ENCODE measurements around the gene VPS13D. TPM values are rescaled to one million over a fixed set of nuclear protein-coding genes. Genes with fewer than 3 reads are reported as not detected.
"Not testable (repeated sequence)": the region's sequence is repeated elsewhere in the genome, so short reads cannot be mapped to it uniquely, and the experiment has no call there.

The VPS13D gene
- total RNA-seq, 1 donor from 2014 or later: 28.3 TPM

DNA sequence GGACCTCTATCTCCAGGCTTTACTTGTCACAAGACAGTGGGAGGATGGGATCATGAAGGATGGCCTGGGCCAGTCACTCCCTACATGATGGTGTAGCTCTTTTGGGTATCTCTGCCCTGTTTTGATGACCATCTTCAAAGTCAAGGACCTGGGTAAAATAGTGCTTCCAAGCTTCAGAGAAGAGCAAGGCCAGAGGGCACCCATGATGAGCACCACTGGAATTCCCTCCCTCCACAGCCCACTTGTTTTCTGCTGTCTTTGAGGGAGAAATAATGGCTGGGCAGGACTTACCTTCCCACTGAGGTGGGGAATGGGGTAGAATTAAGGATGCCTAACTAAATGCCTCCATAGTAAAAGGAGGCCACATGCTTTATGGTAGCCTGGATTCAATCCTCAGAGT, 222.4 kb downstream of the VPS13D start:
- H3K4me3 ChIP-seq: no peak overlapping the region
- no peaks in the 10 kb centered on the region for H3K27me3 ChIP-seq
- no peak for DNase-seq (ENCODE audit: low spot score in 2 of 2)
- no peaks in the 10 kb centered on the region for H3K9me3 ChIP-seq
- H3K4me1 ChIP-seq: peaks cover 58 to 90% of the 10 kb centered on the region in 2 donors
- intact Hi-C loops (cut with DNase I): loop anchor here (2.0 to 5.0 kb wide), 2 partner anchors 17 to 140 kb away; no protein-coding TSS in a partner anchor
- no peak for TF ChIP-seq CTCF (IDR thresholded peaks at IDR 0.05)
- H3K27ac ChIP-seq: peak overlapping the region; percentile 89 to 92
- no peaks in the 10 kb centered on the region for H3K36me3 ChIP-seq

DNA sequence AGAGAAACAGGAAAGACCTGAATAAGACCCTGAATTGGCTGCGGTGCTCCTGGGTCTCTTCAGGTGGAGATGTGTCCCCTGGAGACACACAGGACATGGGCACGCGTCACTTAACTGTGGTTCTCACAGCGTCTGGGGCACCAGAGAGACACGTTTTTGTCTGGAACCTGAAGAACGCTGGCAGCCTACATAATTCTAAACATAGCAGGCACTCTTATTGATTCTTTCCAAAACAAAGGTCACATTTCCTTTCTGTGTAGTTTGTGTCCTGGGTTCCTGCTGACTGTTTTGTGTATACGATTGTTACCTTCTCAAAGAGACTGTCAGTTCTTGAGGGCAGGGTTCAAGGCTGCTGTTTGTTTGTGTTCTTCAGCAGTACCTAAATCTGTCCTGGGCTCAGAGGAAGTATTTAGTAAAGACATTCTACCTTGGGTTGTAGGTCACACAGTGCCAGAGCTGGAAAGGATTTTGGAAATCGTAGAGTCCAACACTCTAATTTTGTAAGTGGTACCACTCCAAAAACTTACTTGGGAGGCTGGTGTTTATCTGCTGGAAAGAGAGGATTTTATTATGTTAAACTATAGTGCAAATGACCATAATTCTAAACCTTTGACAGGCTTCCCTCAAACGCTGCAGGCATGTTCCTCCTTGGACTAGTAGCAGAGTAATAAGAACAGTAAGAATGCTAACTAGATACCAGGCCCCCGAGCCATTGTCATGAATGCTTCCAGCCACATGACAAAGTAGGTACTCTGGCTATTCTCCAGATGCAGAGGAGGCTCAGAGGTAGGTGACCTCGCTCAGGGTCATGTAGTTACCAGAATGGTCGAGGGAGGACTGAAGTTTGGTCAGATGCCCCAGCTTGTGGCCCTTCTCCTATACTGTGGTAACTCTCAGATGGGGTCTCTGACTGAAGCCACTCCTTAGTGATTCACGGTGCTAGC, 223.8 kb downstream of the VPS13D start:
- peak in 1 of 2 donors; percentile 67 for DNase-seq (ENCODE audit: low spot score in 2 of 2)
- H3K27me3 ChIP-seq: no peaks in the 10 kb centered on the region
- H3K27ac ChIP-seq: peak overlapping the region; percentile 89 to 92
- no peak for TF ChIP-seq CTCF (IDR thresholded peaks at IDR 0.05)
- intact Hi-C loops (cut with DNase I): loop anchor here (2.0 to 5.0 kb wide), 2 partner anchors 19 to 139 kb away; no protein-coding TSS in a partner anchor
- H3K36me3 ChIP-seq: no peaks in the 10 kb centered on the region
- no peak overlapping the region for H3K4me3 ChIP-seq
- H3K4me1 ChIP-seq: peaks cover 54 to 90% of the 10 kb centered on the region in 2 donors
- no peaks in the 10 kb centered on the region for H3K9me3 ChIP-seq

GRCh38 chr1:12454406-12455391, 224.9 kb downstream of the VPS13D start:
- H3K4me1 ChIP-seq: peaks cover 49 to 87% of the 10 kb centered on the region in 2 donors
- peak in 1 of 2 donors; percentile 86 for DNase-seq (ENCODE audit: low spot score in 2 of 2)
- no peaks in the 10 kb centered on the region for H3K36me3 ChIP-seq
- H3K27me3 ChIP-seq: no peaks in the 10 kb centered on the region
- H3K4me3 ChIP-seq: no peak overlapping the region
- H3K9me3 ChIP-seq: no peaks in the 10 kb centered on the region
- H3K27ac ChIP-seq: peak overlapping the region; percentile 89 to 92
- TF ChIP-seq CTCF (IDR thresholded peaks at IDR 0.05): no peak
- intact Hi-C loops (cut with DNase I): loop anchor here (5.0 kb wide), 1 partner anchor 138 kb away; no protein-coding TSS in a partner anchor

- H3K27me3 ChIP-seq; H3K9me3 ChIP-seq; intact Hi-C loops (cut with DNase I); H3K36me3 ChIP-seq; H3K4me3 ChIP-seq: not testable (repeated sequence)
- Histone ChIP-seq H3K27ac (peak overlapping the region; percentile 89 to 92), H3K4me1 (peaks cover 45 to 86% of the 10 kb centered on the region in 2 donors)
- DNase-seq (ENCODE audit: low spot score in 2 of 2): peak in 1 of 2 donors; percentile 62
Measured at GRCh38 chr1:12456081-12456480, 226.3 kb downstream of the VPS13D start.

DNA sequence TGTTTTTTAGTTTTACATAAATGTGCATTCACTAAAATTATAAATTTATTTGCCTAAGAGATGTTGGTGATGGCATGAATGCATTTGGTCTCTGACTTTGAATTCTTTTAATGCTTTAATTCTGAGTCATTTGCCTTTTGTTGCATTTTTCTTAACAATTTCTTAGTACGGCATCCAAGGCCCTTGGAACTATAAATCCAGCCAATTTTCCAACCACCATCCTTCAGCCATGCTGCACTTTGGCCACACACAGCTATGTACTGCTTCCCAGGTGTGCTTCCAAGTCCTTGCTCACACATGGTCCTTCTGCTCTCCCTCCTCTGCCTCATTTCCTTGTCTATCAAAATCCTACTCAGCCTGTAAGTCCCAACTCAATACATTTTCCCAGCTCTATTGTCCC, 227.1 kb downstream of the VPS13D start:
- no peak for TF ChIP-seq CTCF (IDR thresholded peaks at IDR 0.05)
- peak in 1 of 2 donors; percentile 63 for DNase-seq (ENCODE audit: low spot score in 2 of 2)
- Histone ChIP-seq H3K4me3 (no peak overlapping the region), H3K27me3 (no peaks in the 10 kb centered on the region), H3K9me3 (no peaks in the 10 kb centered on the region), H3K27ac (peak overlapping the region; percentile 89 to 92), H3K36me3 (peaks cover 0 to 4% of the 10 kb centered on the region in 2 donors), H3K4me1 (peaks cover 50 to 85% of the 10 kb centered on the region in 2 donors)
- intact Hi-C loops (cut with DNase I): no loop called here
